ENCODE measurements around the gene SYT6.

SYT6 gene

DNA sequence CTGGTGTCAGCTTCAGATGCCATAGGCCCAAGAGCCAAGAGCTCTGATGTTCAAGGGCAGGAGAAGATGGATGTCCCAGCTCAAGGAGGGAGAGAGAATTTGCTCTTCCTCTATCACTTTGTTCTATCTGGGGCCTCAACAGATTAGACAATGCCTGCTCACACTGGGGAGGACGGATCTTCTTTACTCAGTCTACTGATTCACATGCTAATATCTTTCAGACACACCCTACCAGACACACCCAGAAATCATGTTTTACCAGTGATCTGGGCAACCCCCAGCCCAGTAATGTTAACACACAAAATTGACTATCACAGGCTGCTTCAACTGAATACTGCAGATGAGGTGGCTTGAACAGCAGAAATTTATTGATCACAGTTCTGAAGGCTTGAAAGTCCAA is 105.4 kb downstream of the SYT6 start:
- H3K9ac ChIP-seq (ENCODE audit: low read length): no peak overlapping the region
- no peak for TF ChIP-seq EZH2phosphoT487 (IDR thresholded peaks at IDR 0.05; ENCODE audit: low read length)
- TF ChIP-seq EZH2 (optimal IDR thresholded peaks at IDR 0.05; ENCODE audit: low read depth, low read length): no peak
- TF ChIP-seq, protein P1, sequence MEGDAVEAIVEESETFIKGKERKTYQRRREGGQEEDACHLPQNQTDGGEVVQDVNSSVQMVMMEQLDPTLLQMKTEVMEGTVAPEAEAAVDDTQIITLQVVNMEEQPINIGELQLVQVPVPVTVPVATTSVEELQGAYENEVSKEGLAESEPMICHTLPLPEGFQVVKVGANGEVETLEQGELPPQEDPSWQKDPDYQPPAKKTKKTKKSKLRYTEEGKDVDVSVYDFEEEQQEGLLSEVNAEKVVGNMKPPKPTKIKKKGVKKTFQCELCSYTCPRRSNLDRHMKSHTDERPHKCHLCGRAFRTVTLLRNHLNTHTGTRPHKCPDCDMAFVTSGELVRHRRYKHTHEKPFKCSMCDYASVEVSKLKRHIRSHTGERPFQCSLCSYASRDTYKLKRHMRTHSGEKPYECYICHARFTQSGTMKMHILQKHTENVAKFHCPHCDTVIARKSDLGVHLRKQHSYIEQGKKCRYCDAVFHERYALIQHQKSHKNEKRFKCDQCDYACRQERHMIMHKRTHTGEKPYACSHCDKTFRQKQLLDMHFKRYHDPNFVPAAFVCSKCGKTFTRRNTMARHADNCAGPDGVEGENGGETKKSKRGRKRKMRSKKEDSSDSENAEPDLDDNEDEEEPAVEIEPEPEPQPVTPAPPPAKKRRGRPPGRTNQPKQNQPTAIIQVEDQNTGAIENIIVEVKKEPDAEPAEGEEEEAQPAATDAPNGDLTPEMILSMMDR (IDR thresholded peaks at IDR 0.05; ENCODE audit: low read length): no peak

DNA sequence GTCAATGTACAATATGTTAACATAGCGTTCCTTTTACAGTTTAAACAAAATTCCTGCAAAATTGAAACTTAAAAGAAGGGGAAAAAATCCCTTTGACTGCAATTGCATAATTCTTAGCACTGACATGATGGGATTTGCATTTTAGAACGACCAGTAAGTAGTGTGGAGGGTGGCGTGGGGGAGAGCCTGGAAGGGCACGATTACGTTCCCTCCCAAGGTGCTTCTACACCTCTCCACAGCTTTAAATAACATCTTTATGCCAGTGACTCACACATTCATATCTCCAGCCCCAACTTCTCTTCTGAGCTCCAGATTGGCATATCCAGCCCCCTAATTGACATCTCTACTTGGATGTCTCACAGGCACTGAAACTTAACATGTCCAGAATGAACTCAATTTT is 110.1 kb downstream of the SYT6 start:
- H3K9me3 ChIP-seq (replicated peaks; ENCODE audit: insufficient read depth, low read length): no peaks in the 10 kb centered on the region
- H3K36me3 ChIP-seq (replicated peaks; ENCODE audit: insufficient read depth, low read length): no peaks in the 10 kb centered on the region
- TF ChIP-seq EZH2phosphoT487 (IDR thresholded peaks at IDR 0.05; ENCODE audit: low read length) (no peak), EZH2 (optimal IDR thresholded peaks at IDR 0.05; ENCODE audit: low read depth, low read length) (no peak)
- TF ChIP-seq, protein P1 (IDR thresholded peaks at IDR 0.05; ENCODE audit: low read length): no peak
- H3K27ac ChIP-seq (ENCODE audit: low read length): no peak overlapping the region
- H3K9ac ChIP-seq (ENCODE audit: low read length): no peak overlapping the region
- H3K9me2 ChIP-seq (replicated peaks; ENCODE audit: insufficient read depth, low read length): no peaks in the 10 kb centered on the region
- H3F3A ChIP-seq (ENCODE audit: insufficient read depth, low read length): no peaks in the 10 kb centered on the region
- H3K4me1 ChIP-seq (ENCODE audit: low read length): no peaks in the 10 kb centered on the region
- no peaks in the 10 kb centered on the region for H4K20me1 ChIP-seq (ENCODE audit: insufficient read depth, low read length)
- H3K4me2 ChIP-seq (ENCODE audit: low read depth, low read length): no peak overlapping the region
- H2AFZ ChIP-seq (ENCODE audit: low read length): no peak overlapping the region
- no peak overlapping the region for H3K4me3 ChIP-seq (ENCODE audit: low read length)
- no peaks in the 10 kb centered on the region for H3K27me3 ChIP-seq (replicated peaks; ENCODE audit: insufficient read depth, low read length)
- DNase-seq: no peak
- no peaks in the 10 kb centered on the region for H3K79me2 ChIP-seq (ENCODE audit: low read length)

More for the DNA sequence above, 105.4 kb downstream of the SYT6 start:
- H4K20me1 ChIP-seq (ENCODE audit: insufficient read depth, low read length): no peaks in the 10 kb centered on the region
- H3K79me2 ChIP-seq (ENCODE audit: low read length): no peaks in the 10 kb centered on the region
- no peaks in the 10 kb centered on the region for H3K9me2 ChIP-seq (replicated peaks; ENCODE audit: insufficient read depth, low read length)
- no peaks in the 10 kb centered on the region for H3K9me3 ChIP-seq (replicated peaks; ENCODE audit: insufficient read depth, low read length)
- H3K27ac ChIP-seq (ENCODE audit: low read length): no peak overlapping the region
- no peaks in the 10 kb centered on the region for H3K36me3 ChIP-seq (replicated peaks; ENCODE audit: insufficient read depth, low read length)
- no peak overlapping the region for H2AFZ ChIP-seq (ENCODE audit: low read length)
- no peak overlapping the region for H3K4me2 ChIP-seq (ENCODE audit: low read depth, low read length)
- no peaks in the 10 kb centered on the region for H3K27me3 ChIP-seq (replicated peaks; ENCODE audit: insufficient read depth, low read length)
- H3K4me1 ChIP-seq (ENCODE audit: low read length): no peaks in the 10 kb centered on the region
- H3K4me3 ChIP-seq (ENCODE audit: low read length): no peak overlapping the region
- H3F3A ChIP-seq (ENCODE audit: insufficient read depth, low read length): no peaks in the 10 kb centered on the region
- no peak for DNase-seq

DNA sequence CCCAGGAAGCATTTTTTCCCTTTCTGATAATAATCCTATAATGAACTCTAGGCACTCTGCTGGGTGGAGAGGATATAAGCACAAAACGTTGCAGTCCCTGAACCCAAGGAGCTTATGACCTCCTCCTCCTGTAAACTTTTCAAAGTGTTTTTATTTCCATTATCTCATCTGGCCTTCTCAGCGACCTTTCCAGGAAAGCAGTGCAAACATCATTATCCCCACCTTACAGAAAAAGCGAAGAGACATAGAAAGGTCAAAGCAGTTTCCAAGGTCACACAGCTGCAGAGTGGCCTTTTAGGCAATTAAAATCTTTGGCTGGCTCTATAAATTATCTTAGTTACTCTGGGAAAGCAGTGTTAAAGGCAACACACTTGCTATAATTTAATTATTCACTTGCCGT is 110.6 kb downstream of the SYT6 start:
- Histone ChIP-seq H3K9me2 (replicated peaks; ENCODE audit: insufficient read depth, low read length) (no peaks in the 10 kb centered on the region), H3K9ac (ENCODE audit: low read length) (no peak overlapping the region), H2AFZ (ENCODE audit: low read length) (no peak overlapping the region)

More for the DNA sequence above, 110.6 kb downstream of the SYT6 start:
- TF ChIP-seq, protein P1 (IDR thresholded peaks at IDR 0.05; ENCODE audit: low read length): no peak
- TF ChIP-seq EZH2phosphoT487 (IDR thresholded peaks at IDR 0.05; ENCODE audit: low read length) (no peak), EZH2 (optimal IDR thresholded peaks at IDR 0.05; ENCODE audit: low read depth, low read length) (no peak)
- Histone ChIP-seq H3K4me3 (ENCODE audit: low read length) (no peak overlapping the region), H3K4me1 (ENCODE audit: low read length) (no peaks in the 10 kb centered on the region), H4K20me1 (ENCODE audit: insufficient read depth, low read length) (no peaks in the 10 kb centered on the region), H3K27ac (ENCODE audit: low read length) (no peak overlapping the region), H3K9me3 (replicated peaks; ENCODE audit: insufficient read depth, low read length) (no peaks in the 10 kb centered on the region), H3F3A (ENCODE audit: insufficient read depth, low read length) (no peaks in the 10 kb centered on the region), H3K36me3 (replicated peaks; ENCODE audit: insufficient read depth, low read length) (no peaks in the 10 kb centered on the region), H3K79me2 (ENCODE audit: low read length) (no peaks in the 10 kb centered on the region), H3K4me2 (ENCODE audit: low read depth, low read length) (no peak overlapping the region), H3K27me3 (replicated peaks; ENCODE audit: insufficient read depth, low read length) (no peaks in the 10 kb centered on the region)
- DNase-seq: no peak

Data from MM.1S (cell line).